GM12892 (cell line): ENCODE results near the gene UBE2E3.

ENCODE experiments used
- POLR2A ChIP-seq: IDR thresholded peaks from 2 replicates; pipeline ENCODE4 v1.6.1; 2011; ENCODE audit warnings: low read depth, low read length, control low read depth
- POLR2AphosphoS5 ChIP-seq: IDR thresholded peaks from 2 replicates; pipeline ENCODE4 v1.6.1; 2011; ENCODE audit warnings: low read depth, low read length, control low read depth
- TAF1 ChIP-seq: IDR thresholded peaks from 2 replicates; pipeline ENCODE4 v1.6.1; 2011; ENCODE audit warnings: low read depth, mild to moderate bottlenecking, control low read depth, low read length, borderline replicate concordance

DNA sequence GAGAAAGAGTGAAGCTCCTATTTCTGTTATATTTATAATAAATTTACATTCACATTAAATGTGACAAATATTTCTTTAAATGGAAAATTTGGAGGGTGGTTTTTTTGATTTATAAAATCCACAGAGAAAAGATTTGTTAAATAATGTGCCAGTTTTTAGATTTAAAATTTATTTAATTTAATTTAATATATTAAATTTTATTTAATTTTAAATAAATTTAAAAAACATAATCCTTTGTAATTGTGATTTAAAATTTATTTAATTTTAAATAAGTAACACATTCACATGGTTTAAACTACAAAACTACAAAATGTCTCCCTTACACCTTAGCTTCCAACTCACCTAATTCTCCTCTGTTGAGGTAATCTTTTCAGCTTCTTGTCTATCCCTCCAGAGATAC lies 123.3 kb downstream of the UBE2E3 start:
- TF ChIP-seq POLR2A: no peak
- TF ChIP-seq POLR2AphosphoS5: no peak
- TF ChIP-seq TAF1: no peak
